ENCODE data around the gene RPS10.

- TF ChIP-seq CTCF (IDR thresholded peaks at IDR 0.05) (peak; percentile 65 to 83 (median 78)), POLR2A (IDR thresholded peaks at IDR 0.05) (no peak)
These were observed 34.2 kb upstream of the RPS10 start for GRCh38 chr6:34459899-34460593.
